SK-N-MC (cell line): Measurements from ENCODE around the gene PTPRO.

Source experiments
- EZH2 ChIP-seq: fragments of 200-600 bp; sonication (generic); IDR thresholded peaks from one replicate; pipeline ENCODE4 v1.6.1; 2017; ENCODE audit warnings: antibody characterized with exemption
- POLR2AphosphoS5 ChIP-seq: IDR thresholded peaks from 2 replicates; pipeline ENCODE4 v1.6.1; 2012; ENCODE audit warnings: mild to moderate bottlenecking, low read depth, low read length, borderline replicate concordance

- TF ChIP-seq EZH2 (no peak), POLR2AphosphoS5 (no peak)
Measured at GRCh38 chr12:15393995-15394394, 71.7 kb downstream of the PTPRO start.
